AML-193 (cell line): ENCODE data around the gene ST13.
"Not testable (repeated sequence)": the region's sequence is repeated elsewhere in the genome, so short reads cannot be mapped to it uniquely, and the experiment has no call there.

ENCODE experiments used
- DNase-seq, 2 experiments: peaks; one replicate each; lab custom pipeline; 2025; lab: John Stamatoyannopoulos, UW

Gene ST13

GRCh38 chr22:40838486-40838885, 18.0 kb downstream of the ST13 start:
- DNase-seq: no peak

GRCh38 chr22:40834619-40835018, 21.8 kb downstream of the ST13 start:
- DNase-seq: no peak

DNA sequence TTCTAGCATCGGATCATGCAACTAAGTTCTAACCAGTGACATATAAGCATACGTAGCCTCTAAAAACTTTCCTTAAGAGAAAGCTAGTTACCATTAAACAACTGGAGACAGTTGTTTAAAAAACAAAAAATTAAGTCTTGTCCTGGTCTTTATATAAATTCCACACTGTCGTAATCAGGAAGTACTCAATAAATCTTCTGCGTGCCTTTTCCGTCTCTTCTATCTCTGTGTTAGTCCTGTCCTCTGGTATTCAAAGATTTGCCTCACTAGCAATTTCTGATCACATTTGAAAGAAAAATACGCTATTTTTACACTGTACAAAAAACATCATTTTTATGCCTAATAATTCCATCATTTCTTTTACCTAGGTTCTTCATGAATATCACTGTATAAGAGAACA, 27.3 kb downstream of the ST13 start:
- no peak for DNase-seq

DNA sequence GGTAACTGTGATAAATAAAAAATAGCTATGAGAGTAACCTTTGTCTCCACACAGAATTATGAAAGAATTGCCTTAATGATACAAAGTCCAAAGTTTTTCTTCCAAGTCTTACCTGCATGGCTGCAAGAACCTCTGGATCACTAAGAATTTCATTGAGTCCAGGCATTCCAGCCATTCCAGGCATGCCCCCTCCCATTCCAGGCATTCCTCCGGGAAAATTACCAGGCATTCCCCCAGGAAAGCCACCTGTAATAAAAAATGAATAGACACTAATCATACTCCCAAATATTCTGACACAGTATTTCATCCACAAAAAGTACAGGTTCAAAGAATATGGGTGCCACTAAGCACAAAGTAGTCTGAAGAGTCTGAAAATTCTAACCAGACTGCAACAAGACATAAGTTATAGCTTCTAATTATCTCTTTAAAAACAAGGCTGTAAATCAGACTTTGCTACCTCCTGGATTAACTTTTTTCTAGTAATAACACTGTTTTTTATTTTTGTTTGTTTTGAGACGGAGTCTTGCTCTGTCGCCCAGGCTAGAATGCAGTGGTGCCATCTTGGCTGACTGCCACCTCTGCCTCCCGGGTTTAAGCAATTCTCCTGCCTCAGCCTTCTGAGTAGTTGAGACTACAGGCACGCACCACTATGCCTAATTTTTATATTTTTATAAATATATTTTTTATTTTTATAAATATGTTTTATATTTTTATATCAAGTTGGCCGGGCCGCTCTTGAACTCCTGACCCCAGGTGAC, 29.3 kb downstream of the ST13 start:
- no peak for DNase-seq

GRCh38 chr22:40826292-40826691, 30.1 kb downstream of the ST13 start:
- not testable (repeated sequence) for DNase-seq

GRCh38 chr22:40823426-40823825, 33.0 kb downstream of the ST13 start:
- no peak for DNase-seq

DNA sequence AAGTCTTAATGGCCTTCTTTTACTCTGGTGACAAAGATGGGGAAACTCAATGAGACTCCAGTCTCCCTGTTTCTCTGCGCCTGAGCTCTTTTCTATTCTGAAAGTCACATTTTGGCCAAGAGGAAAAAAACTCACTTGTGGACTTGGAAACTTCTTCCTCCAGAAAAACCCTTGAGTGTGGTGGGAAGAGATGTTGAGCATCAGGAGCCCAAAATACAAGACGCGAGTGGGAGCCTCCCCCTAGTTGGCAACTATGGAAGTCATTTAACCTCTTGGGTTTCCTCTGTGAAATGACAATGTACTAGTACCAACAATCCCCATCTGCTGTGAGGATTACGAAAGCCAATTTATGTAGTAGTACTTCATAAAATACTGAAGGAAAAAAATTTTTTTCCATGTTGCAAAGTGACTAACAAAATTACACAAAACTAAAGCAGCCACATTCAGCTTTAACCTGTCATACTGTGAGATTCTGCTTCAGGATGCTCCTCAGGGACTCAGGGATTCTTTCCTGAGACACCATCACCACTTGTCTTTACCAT, 36.8 kb downstream of the ST13 start:
- DNase-seq: peak; percentile 8 to 13

GRCh38 chr22:40818747-40819598, 37.5 kb downstream of the ST13 start, which contains the start of gene SLC25A17:
Gene SLC25A17 (minus strand): TSS chr22:40819346. CDS start chr22:40819248, 98 bp downstream.
- DNase-seq: peak; percentile 68 to 78

DNA sequence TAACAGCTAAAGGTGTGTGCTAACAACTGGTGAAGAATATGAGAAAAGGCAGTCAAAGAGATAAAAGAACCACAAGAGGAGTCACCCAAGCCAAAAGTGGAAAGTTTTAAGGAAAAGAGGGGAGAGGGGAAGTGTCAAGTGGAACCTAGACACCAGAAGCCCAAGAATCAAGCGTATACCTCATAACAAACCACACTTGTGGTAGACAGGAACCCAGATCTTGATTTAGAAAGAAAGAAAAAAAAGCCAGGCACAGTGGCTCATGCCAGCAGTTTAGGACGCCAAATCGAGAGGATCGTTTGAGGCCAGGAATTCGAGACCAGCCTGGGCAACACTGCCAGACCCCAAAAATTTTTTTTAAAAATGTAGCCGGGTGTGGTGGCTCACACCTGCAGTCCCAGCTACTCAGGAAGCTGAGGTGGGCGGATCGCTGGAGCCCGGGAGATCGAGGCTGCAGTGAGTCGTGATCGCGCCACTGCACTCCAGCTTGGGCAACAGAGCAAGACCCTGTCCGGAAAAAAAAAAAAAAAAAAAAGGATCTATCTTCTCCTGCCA, 38.2 kb downstream of the ST13 start:
- DNase-seq: peak in 1 of 2 experiments; percentile 4

- DNase-seq: no peak
Measured at GRCh38 chr22:40817737-40818136, 38.7 kb downstream of the ST13 start.

DNA sequence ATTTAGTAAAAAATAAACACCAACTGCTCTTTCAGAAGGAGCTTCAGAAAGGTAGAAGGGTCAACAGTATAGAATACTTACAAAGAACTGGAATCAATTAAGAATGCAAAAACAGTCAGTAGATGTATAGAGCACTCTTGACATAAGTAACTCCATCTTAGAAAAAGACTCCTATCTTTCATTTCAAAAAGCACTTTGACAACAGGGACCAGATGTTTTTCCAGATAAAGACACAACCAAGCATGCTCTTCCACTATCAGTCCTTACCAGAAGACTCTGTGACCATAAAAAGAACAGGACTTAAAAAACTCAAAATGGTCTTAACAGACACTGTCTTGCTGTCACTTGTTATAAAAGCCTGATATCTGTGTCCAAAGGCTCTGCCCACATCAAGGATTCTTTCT, 42.5 kb downstream of the ST13 start:
- no peak for DNase-seq

- no peak for DNase-seq
Measured at GRCh38 chr22:40808018-40808841, 48.2 kb downstream of the ST13 start.

GRCh38 chr22:40806711-40807110, 49.7 kb downstream of the ST13 start:
- no peak for DNase-seq

DNA sequence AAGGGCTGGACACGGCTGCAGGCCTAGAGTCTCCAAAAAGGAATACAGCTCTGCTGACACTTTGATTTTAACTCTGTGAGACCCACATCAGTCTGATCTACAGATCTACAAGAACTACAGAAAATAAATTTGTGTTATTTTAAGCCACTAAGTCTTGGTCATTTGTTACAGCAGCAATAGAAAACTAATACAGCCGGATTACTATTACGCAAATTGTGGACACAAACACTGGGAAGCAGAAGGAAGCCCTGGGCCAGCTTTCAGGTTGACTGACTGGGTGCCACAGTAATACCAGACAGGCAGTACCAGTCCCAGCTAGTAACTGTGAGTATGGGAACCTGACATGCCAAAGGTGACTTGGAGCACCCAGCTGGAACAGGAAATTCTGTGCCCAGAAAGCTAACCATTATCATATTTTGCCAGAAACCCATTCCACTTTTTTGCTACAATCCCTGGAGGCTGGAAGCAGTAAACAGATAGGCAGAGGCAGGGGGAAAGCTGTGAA, 50.7 kb downstream of the ST13 start:
- no peak for DNase-seq

GRCh38 chr22:40805239-40805638, 51.2 kb downstream of the ST13 start:
- DNase-seq: no peak

GRCh38 chr22:40803321-40803720, 53.1 kb downstream of the ST13 start:
- DNase-seq: no peak

DNA sequence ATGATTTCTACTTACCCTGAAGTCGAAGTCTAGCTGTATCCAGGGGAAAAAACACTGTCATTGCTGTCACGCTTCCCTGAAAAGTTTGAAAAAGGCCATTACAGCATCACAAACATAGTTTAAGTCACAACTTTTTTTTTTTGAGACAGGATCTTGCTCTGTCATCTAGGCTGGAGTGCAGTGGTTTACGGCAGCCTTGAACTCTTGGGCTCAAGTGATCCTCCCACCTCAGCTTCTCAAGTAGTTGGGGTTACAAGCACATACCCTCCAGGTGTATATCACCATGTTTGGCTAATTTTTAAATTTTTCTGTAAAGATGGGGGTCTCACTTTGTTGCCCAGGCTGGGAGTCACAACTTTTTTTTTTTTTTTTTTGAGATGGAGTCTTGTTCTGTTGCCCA, 57.4 kb downstream of the ST13 start:
- no peak for DNase-seq

DNA sequence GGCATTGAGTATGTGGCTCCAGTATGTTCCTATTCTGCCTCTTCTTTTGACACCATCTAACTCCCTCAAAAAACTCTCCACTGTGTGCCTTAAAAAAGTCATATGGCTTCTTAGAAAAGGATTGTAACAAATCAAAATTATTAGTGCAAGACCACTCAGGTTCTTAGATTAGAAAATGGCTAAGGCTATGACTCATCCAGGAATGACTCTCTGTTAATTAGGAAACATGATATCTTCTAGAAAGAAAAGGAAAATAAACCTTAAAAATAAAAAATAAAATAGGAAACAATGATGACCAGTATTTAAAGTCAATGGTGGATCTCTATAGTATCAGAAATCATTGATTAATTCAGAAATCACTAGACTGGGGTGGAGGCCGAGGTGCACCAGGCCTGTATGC, 59.0 kb downstream of the ST13 start:
- no peak for DNase-seq

GRCh38 chr22:40792451-40792850, 64.0 kb downstream of the ST13 start:
- DNase-seq: no peak

GRCh38 chr22:40791241-40791640, 65.2 kb downstream of the ST13 start:
- DNase-seq: no peak

DNA sequence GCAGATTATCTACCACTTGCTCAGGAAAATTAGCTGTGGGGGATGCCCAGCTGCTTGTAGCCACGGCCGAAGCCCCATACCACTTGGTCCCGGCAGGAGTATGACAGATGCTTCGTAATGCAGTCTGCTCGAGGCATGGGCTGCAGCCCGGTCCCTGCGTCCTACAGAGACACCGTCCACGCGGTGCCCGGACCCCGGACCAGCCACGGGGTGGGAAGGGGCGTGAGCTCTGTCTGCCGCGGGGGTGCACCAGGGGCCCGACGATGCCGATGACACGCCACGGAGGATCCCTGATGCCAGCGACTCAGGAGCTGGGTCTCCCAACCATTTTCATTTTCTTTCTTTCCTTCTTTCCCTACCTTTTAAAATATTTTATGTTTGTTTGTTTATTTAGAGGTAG, 67.3 kb downstream of the ST13 start:
- DNase-seq: no peak
